GM21447 (cell line): Measurements from ENCODE around the gene PKD2.
A peak's percentile ranks its signal among the peaks of the same experiment; 100 is the strongest.
"Not testable (repeated sequence)": the region's sequence is repeated elsewhere in the genome, so short reads cannot be mapped to it uniquely, and the experiment has no call there.

Experiments
- ATAC-seq: cut with Tn5 transposase; IDR thresholded peaks from one replicate; pipeline ENCODE4 v1.9.1; 2021; ENCODE audit not compliant: unreplicated experiment

Gene PKD2

GRCh38 chr4:87985887-87986200 lies 21.6 kb upstream of the PKD2 start:
- no peak for ATAC-seq

GRCh38 chr4:87986508-87986907 lies 20.9 kb upstream of the PKD2 start:
- ATAC-seq: no peak

DNA sequence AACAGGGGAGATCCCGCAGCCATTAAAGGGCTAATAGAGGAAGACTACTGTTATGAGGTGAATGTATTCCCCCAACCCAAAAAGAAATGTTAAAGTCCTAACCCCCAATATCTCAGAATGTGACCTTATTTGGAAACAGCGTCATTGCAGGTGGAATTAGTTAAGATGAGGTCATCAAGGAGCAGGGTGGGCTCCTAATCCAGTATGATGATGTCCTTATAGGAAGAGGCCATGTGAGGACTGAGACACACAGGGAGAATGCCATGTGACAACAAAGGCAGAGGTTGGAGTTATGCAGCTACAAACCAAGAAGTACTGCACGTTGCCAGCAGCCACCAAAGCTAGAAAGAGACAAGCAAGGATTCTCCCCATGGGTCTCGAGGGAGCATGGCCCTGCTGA lies 17.7 kb upstream of the PKD2 start:
- no peak for ATAC-seq

GRCh38 chr4:87995435-87995834 lies 12.0 kb upstream of the PKD2 start:
- no peak for ATAC-seq

DNA sequence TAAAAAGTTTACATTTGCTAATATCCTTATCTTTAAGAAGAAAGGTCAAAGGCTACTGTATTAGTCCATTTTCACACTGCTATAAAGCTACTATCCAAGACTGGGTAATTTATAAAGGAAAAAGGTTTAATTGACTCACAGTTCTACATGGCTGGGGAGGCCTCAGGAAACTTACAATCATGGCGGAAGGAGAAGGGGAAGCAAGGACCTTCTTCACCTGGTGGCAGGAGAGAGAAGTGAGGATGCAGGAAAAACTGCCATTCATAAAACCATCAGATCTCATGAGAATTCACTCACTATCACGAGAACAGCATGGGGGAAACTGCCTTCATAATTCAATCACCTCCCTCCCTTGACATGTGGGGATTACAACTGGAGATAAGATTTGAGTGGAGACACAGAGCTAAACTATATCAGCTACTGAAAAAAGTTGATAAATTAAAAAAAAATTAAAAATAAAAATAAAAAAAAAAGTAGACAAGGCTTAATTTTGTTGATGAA lies 8.2 kb upstream of the PKD2 start:
- ATAC-seq: not testable (repeated sequence)

GRCh38 chr4:88001871-88002270 lies 5.6 kb upstream of the PKD2 start:
- ATAC-seq: no peak

- no peak for ATAC-seq
Measured at GRCh38 chr4:88002786-88003185, 4.6 kb upstream of the PKD2 start.

GRCh38 chr4:88003261-88003660 lies 4.2 kb upstream of the PKD2 start:
- no peak for ATAC-seq

DNA sequence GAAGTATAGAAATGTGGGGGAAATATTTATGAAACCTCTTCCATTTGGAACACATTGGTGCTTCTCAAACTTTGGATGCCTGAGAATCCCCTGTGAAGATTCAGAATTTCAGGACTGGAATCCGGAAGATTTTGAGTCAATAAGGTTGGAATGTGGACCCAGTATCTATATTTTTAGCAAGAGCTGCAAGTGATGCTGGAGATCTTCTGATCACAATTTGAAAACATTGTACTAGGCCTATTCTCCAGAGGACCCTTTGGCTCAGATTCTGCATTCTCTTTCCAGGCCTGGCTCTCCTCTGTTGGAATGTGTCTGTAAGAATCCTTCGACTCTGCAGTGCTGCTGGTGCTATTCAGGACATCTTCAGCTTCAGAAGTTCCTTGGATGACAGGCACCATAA lies 2.4 kb upstream of the PKD2 start:
- no peak for ATAC-seq

GRCh38 chr4:88005946-88006345 lies 1.5 kb upstream of the PKD2 start:
- no peak for ATAC-seq

DNA sequence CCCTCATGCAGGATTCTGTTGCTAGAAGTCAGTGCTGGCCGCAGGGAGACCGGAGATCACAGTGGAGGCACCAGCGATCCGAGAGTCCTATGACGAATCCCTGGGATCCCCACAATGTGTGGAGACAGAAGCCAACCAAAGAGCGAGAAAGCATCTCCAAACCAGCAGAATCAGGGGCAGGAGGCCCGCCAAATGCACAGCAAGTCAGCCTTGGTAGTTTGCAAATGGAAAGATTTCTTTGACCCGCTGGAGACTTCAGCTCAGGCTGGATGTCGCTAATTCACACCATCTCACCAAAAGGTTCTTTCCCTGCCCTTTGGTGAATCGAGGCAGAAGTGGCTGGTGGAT lies 505 bp upstream of the PKD2 start:
- no peak for ATAC-seq

DNA sequence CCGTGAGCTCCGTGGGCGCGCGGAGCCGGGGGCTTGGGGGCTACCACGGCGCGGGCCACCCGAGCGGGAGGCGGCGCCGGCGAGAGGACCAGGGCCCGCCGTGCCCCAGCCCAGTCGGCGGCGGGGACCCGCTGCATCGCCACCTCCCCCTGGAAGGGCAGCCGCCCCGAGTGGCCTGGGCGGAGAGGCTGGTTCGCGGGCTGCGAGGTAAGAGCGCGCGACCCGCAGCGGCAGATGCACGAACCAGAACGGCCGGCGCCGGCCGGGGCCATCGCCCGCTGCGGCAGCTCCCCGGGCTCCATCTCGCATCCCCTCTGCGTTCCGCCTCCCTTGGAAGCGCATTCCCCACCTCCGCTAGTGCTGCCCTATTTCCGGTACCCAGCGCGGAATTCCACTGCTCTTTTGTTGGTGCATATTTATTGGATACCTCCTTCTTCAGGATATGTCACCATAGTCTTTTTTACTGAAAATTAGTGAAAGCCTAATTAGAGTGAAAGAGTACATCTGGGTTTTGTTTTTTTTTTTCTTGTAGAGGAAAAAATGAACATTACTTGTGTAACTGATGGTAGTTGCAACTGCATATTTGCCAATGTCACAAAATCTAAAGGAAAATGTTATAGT lies 797 bp downstream of the PKD2 start:
- peak; percentile 22 for ATAC-seq

- ATAC-seq: no peak
Measured at GRCh38 chr4:88008743-88009171, 1.3 kb downstream of the PKD2 start.

DNA sequence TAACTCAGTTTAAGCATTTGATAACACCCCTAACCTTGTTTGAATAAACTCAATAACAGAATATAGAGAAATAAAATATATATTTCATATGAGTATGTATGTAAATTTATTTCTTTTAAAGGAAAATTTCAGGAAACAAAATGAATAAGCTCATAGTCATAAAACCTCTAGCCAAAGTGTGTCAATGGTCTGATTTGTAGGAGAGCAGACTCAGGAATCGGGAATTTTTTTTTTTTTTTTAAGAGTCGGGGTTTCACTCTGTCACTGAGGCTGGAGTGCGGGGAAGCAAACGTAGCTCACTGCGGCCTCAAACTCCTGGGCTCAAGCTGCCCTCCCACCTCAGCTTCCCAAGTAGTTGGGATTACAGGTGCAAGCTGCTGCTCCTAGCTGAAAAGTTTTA lies 2.4 kb downstream of the PKD2 start:
- ATAC-seq: no peak

DNA sequence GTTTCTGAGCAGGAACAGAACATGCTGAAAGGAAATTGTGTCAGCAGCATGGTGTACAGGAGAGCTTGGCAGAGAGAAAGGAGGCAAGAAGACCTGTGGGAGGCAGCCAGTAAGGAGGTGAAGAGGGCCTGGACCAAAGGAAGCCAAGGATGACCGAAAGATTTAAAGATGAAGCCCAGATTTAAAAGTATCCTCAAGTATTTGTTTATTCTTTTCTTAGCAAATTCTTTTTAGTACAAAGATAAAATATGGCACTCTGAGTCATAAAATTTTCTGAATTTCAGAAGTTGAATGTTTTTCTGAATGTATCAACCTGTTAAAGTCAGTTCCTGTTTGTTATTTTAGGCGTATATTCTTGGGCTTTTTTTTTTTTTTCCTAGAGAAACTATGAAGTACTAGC lies 3.5 kb downstream of the PKD2 start:
- no peak for ATAC-seq

DNA sequence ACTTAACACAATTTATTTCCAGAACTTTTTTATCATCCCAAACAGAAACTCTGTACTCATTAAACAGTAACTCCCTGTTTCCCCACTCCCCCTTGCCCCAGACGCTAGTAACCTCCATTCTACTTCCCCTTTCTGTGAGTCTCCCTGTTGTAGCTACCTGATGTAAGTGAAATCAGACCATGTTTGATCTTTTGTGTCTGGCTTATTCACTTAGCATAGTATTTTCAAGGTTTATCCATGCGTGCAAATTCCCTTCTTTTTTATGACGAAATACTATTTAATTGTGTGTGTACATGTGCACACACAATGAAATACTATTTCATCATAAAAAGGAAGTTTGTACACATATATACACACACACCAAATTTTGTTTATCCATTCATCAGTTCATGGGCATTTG lies 5.2 kb downstream of the PKD2 start:
- peak; percentile 61 for ATAC-seq

DNA sequence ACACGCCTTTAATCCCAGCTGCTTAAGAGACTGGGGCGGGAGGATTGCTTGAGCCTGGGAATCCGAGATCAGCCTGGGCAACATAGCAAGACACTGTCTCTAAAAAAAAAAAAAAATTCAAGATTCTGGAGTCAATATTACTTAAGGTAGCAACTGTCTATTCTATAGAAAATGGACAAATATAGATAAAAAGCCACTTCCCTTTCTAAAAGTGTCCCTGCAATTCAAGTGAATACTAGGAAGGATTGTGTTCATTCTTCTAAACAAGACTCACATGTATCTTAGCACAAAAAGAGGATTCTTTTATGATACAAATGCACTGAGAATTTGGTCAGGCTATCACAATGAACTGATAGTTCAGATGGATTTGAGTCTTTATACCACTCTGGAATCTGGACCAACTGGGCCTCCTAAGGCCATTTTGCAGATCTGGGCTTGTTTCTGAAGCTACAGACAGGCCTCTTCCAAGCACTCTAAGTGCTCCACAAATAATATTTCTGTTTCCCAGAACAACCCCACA lies 7.0 kb downstream of the PKD2 start:
- ATAC-seq: no peak

GRCh38 chr4:88015659-88016295 lies 8.3 kb downstream of the PKD2 start:
- ATAC-seq: no peak

GRCh38 chr4:88017516-88018297 lies 10.3 kb downstream of the PKD2 start:
- no peak for ATAC-seq

- ATAC-seq: no peak
Measured at GRCh38 chr4:88018466-88018865, 11.0 kb downstream of the PKD2 start.

GRCh38 chr4:88021824-88022223 lies 14.4 kb downstream of the PKD2 start:
- no peak for ATAC-seq

GRCh38 chr4:88022289-88022688 lies 14.9 kb downstream of the PKD2 start:
- no peak for ATAC-seq
